GM12878 (cell line): ENCODE measurements around the gene MAP3K5. TPM values are rescaled to one million over a fixed set of nuclear protein-coding genes. Genes with fewer than 3 reads are reported as not detected.

Experiments used
- ATAC-seq: fragments of 200-7000 bp; cut with Tn5 transposase; 3 replicates; pipeline ENCODE4 v1.9.1; 2020; ENCODE audit warnings: mild to moderate bottlenecking, moderate library complexity
- BruUV-seq: library from RNA; stranded (reverse); fragments of 400-500 nt; replicated peaks from 2 replicates; lab custom pipeline; 2021; lab: Mats Ljungman, UMichigan
- CTCF ChIA-PET: fragments of 300-600 bp; sonication (Branson Sonifier 250); formaldehyde crosslinking; extraction: SDS; loops from one replicate; lab custom pipeline; 2021; ENCODE audit warnings: inconsistent platforms; lab: Yijun Ruan, JAX
- POLR2A ChIA-PET: fragments of 350-600 bp; formaldehyde crosslinking; extraction: SDS; loops from one replicate; lab custom pipeline; 2021; ENCODE audit warnings: inconsistent platforms; lab: Charles Lee
- RAD21 ChIA-PET: fragments of 300-600 bp; sonication (Branson Sonifier 250); formaldehyde crosslinking; loops from one replicate; lab custom pipeline; 2023; ENCODE audit warnings: antibody characterized with exemption; ENCODE audit not compliant: unreplicated experiment; lab: Charles Lee
- SMC1A ChIA-PET: fragments of 300-600 bp; sonication (Branson Sonifier 250); formaldehyde crosslinking; loops from one replicate; lab custom pipeline; 2023; ENCODE audit not compliant: unreplicated experiment, uncharacterized antibody; lab: Charles Lee
- DNase-seq: peaks from one replicate; pipeline ENCODE4 v3.0.0-alpha.2; 2011; ENCODE audit warnings: low read depth, low spot score
- FAIRE-seq: peaks from 3 replicates; lab custom pipeline; 2011; peaks lifted over from hg19 to GRCh38; lab: Jason Lieb, UNC
- H2AFZ ChIP-seq: 2 replicates; pipeline ENCODE4 v1.6.0; 2011; ENCODE audit warnings: low read depth, low read length, control low read depth; ENCODE audit not compliant: control insufficient read depth
- H3K27ac ChIP-seq: 2 replicates; pipeline ENCODE4 v1.5.1; 2011; ENCODE audit warnings: control low read depth; ENCODE audit not compliant: control insufficient read depth, insufficient read depth
- H3K27me3 ChIP-seq, 2 experiments: replicated peaks in 1 of 2; 2 replicates each; pipeline versions ENCODE4 v1.6.0 to v1.6.1; 2011; ENCODE audit warnings: low read length in 1 of 2; ENCODE audit not compliant: control insufficient read depth in 2 of 2, insufficient read depth in 2 of 2
- H3K36me3 ChIP-seq, 2 experiments: 2 replicates each; pipeline ENCODE4 v1.5.1; 2011; ENCODE audit warnings: low read length in 1 of 2; ENCODE audit not compliant: control insufficient read depth in 2 of 2, insufficient read depth in 2 of 2
- H3K4me1 ChIP-seq: 2 replicates; pipeline ENCODE4 v1.6.1; 2011; ENCODE audit warnings: mild to moderate bottlenecking, low read length, moderate library complexity, mixed read lengths; ENCODE audit not compliant: control insufficient read depth, insufficient read depth
- H3K4me2 ChIP-seq: 2 replicates; pipeline ENCODE4 v1.6.0; 2011; ENCODE audit warnings: control low read depth; ENCODE audit not compliant: control insufficient read depth, insufficient read depth
- H3K4me3 ChIP-seq: fragments of 200-600 bp; sonication (generic); 2 replicates; pipeline ENCODE4 v1.5.1; 2016
- H3K79me2 ChIP-seq: 2 replicates; pipeline ENCODE4 v1.6.0; 2011; ENCODE audit warnings: low read length; ENCODE audit not compliant: control insufficient read depth, insufficient read depth
- H3K9ac ChIP-seq: 2 replicates; pipeline ENCODE4 v1.8.0; 2011; ENCODE audit warnings: low read length, control low read depth, mixed read lengths; ENCODE audit not compliant: control insufficient read depth, insufficient read depth
- H3K9me3 ChIP-seq: replicated peaks from 3 replicates; pipeline ENCODE4 v1.5.1; 2011; ENCODE audit warnings: mild to moderate bottlenecking, low read length; ENCODE audit not compliant: control insufficient read depth, insufficient read depth
- H4K20me1 ChIP-seq: 2 replicates; pipeline ENCODE4 v1.6.0; 2011; ENCODE audit not compliant: control insufficient read depth, insufficient read depth
- ATF7 ChIP-seq: fragments of 450-650 bp; IDR thresholded peaks from 2 replicates; pipeline ENCODE4 v1.6.1; 2016; ENCODE audit warnings: low read depth, mild to moderate bottlenecking
- CHD2 ChIP-seq: IDR thresholded peaks from 2 replicates; pipeline ENCODE4 v1.6.1; 2011; ENCODE audit warnings: low read depth, low read length, improper control_type of control experiment, borderline replicate concordance
- HDAC6 ChIP-seq: fragments of 200-600 bp; sonication (generic); IDR thresholded peaks from one replicate; pipeline ENCODE4 v1.8.0; 2017; ENCODE audit warnings: antibody characterized with exemption; ENCODE audit not compliant: unreplicated experiment
- POU2F2 ChIP-seq: IDR thresholded peaks from 3 replicates; pipeline ENCODE4 v1.6.1; 2011; ENCODE audit warnings: low read depth, mild to moderate bottlenecking, low read length, borderline replicate concordance
- SMARCA5 ChIP-seq: fragments of 450-650 bp; IDR thresholded peaks from 2 replicates; pipeline ENCODE4 v1.6.1; 2017; ENCODE audit warnings: mild to moderate bottlenecking
- ZNF384 ChIP-seq: IDR thresholded peaks from 2 replicates; pipeline ENCODE4 v1.6.1; 2012; ENCODE audit warnings: low read depth, mild to moderate bottlenecking, low read length, improper control_type of control experiment, borderline replicate concordance
- ZZZ3 ChIP-seq: IDR thresholded peaks from 2 replicates; pipeline ENCODE4 v1.6.1; 2011; ENCODE audit warnings: low read depth; ENCODE audit not compliant: control insufficient read depth, insufficient read length
- WGBS: methylation state at CpG from one replicate; pipeline ENCODE4 v1.1.6; 2016; ENCODE audit warnings: low lambda C conversion rate; ENCODE audit not compliant: insufficient replicate concordance, insufficient coverage; ENCODE audit errors: missing lambda C conversion rate; 5-methylcytosine and 5-hydroxymethylcytosine counted together
- in situ Hi-C: fragments of 300-500 bp; cut with MboI; formaldehyde crosslinking; loops from 9 replicates; pipeline ENCODE4 v1.14.3; 2018; ENCODE audit warnings: mixed read lengths
- intact Hi-C: fragments of 100-400 bp; cut with micrococcal nuclease; formaldehyde crosslinking; loops from one replicate; pipeline ENCODE4 v1.14.2; 2022; ENCODE audit not compliant: unreplicated experiment
- polyA plus RNA-seq, 11 experiments: library from polyadenylated mRNA; depleted of rRNA in 4 of 11; unstranded in 6 of 11; stranded (reverse) in 5 of 11; fragments of >200 nt; fragmentation: Nextera tagmentation in 4 of 11; fragmentation: Illumina TruSeq in 1 of 11; extraction: Ambion mirVana in 4 of 11; extraction: Trizol in 1 of 11; gene quantifications; 1 replicate in 1 of 11; 2 replicates in 10 of 11; pipeline versions ENCODE4 v1.2.1 to v1.2.3, GENCODE V29; 2011 to 2016; ENCODE audit warnings: inconsistent platforms in 2 of 11, missing spikeins in 2 of 11, low read depth in 1 of 11
- total RNA-seq, 4 experiments: library from RNA; depleted of rRNA in 3 of 4; stranded (reverse); fragments of >200 nt in 3 of 4; fragmentation: Illumina TruSeq in 1 of 4; extraction: Trizol in 1 of 4; gene quantifications; 2 replicates each; pipeline versions ENCODE4 v1.2.1 to v1.2.3, GENCODE V29; 2013 to 2021
- TF ChIP-seq, protein P1 (sequence below): fragments of 450-650 bp; formaldehyde crosslinking; IDR thresholded peaks from 2 replicates; pipeline ENCODE4 v1.4.0; 2020; ENCODE audit warnings: mild to moderate bottlenecking, moderate library complexity

The MAP3K5 gene
- total and polyA plus RNA-seq, 10 of the 15 experiments (the other 5 are each of a cell fraction or from before 2014, with no cell fraction given): 5.4 to 34.3 (median 26.4) TPM

DNA sequence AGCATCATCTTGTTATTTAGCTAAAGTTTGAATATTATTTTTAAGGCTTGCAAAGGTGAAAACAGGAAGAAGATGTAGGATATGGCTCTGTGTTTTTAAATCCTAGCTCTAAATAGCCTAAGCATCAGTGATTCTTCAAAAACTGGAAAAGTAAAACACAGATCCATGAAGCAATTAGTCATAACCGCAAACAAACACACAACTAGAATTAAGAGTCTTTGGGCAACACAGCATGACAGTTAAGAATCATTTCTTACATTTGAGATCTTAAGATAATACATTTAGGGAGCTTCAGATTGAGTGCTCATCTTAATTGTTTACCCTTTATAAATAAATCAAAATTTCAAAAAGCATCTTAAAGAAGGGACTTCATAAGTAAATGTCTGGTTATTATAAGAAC, 126.2 kb downstream of the MAP3K5 start:
- Histone ChIP-seq H2AFZ (no peak overlapping the region), H3K27ac (no peak overlapping the region), H3K79me2 (no peaks in the 10 kb centered on the region; the same call in 1 of the 2 replicates), H3K9me3 (no peaks in the 10 kb centered on the region), H3K9ac (no peak overlapping the region)
- RAD21 ChIA-PET: interaction anchor here (0.7 to 2.1 kb wide), 3 partner anchors 11 to 126 kb away, joined by 3 to 16 read pairs (median 3); partner anchors contain the start of gene MAP3K5
- POLR2A ChIA-PET: no interaction called here
- no peak for DNase-seq
- no peak for TF ChIP-seq POU2F2
- no peak for TF ChIP-seq SMARCA5
- no peak for TF ChIP-seq ATF7
- TF ChIP-seq HDAC6: no peak
- TF ChIP-seq, protein P1, sequence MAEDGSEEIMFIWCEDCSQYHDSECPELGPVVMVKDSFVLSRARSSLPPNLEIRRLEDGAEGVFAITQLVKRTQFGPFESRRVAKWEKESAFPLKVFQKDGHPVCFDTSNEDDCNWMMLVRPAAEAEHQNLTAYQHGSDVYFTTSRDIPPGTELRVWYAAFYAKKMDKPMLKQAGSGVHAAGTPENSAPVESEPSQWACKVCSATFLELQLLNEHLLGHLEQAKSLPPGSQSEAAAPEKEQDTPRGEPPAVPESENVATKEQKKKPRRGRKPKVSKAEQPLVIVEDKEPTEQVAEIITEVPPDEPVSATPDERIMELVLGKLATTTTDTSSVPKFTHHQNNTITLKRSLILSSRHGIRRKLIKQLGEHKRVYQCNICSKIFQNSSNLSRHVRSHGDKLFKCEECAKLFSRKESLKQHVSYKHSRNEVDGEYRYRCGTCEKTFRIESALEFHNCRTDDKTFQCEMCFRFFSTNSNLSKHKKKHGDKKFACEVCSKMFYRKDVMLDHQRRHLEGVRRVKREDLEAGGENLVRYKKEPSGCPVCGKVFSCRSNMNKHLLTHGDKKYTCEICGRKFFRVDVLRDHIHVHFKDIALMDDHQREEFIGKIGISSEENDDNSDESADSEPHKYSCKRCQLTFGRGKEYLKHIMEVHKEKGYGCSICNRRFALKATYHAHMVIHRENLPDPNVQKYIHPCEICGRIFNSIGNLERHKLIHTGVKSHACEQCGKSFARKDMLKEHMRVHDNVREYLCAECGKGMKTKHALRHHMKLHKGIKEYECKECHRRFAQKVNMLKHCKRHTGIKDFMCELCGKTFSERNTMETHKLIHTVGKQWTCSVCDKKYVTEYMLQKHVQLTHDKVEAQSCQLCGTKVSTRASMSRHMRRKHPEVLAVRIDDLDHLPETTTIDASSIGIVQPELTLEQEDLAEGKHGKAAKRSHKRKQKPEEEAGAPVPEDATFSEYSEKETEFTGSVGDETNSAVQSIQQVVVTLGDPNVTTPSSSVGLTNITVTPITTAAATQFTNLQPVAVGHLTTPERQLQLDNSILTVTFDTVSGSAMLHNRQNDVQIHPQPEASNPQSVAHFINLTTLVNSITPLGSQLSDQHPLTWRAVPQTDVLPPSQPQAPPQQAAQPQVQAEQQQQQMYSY: no peak
- TF ChIP-seq CHD2: no peak
- no peak for TF ChIP-seq ZNF384
- no peak for TF ChIP-seq ZZZ3
- TF ChIP-seq, all 136 proteins: peak for 0
- peaks cover 4 to 22% of the 10 kb centered on the region in 2 experiments for H3K36me3 ChIP-seq
- no peak overlapping the region for H3K4me2 ChIP-seq
- FAIRE-seq (no peak), ATAC-seq (no peak)
- ChIA-PET SMC1A (interaction anchor here (1.7 to 3.5 kb wide), 2 partner anchors 22 to 126 kb away, joined by 6 to 19 read pairs; partner anchors contain the start of gene MAP3K5), CTCF (interaction anchor here (0.5 to 3.5 kb wide), 4 partner anchors 15 to 126 kb away, joined by 3 to 29 read pairs (median 8); partner anchors contain the start of gene MAP3K5)
- in situ Hi-C loops: no loop called here
- no peaks in the 10 kb centered on the region for H3K4me1 ChIP-seq
- no peak overlapping the region for H3K4me3 ChIP-seq
- no peaks in the 10 kb centered on the region for H3K27me3 ChIP-seq
- intact Hi-C loops: no loop called here
- 100% methylated on average over 1 of the region's 1 CpG for WGBS
- no TSS peak for BruUV-seq
- H4K20me1 ChIP-seq: no peaks in the 10 kb centered on the region
